ENCODE measurements around the gene UNC5C.

UNC5C gene

GRCh38 chr4:95161781-95162469 is 386.8 kb downstream of the UNC5C start:
- H3K4me1 ChIP-seq (ENCODE audit: control insufficient read depth in 1 of 2, insufficient read depth in 2 of 2, low read length in 2 of 2): no peaks in the 10 kb centered on the region
- no peak overlapping the region for H2BK12ac ChIP-seq (ENCODE audit: low read length)

GRCh38 chr4:95159384-95159783 is 389.4 kb downstream of the UNC5C start:
- no peak overlapping the region for H3K14ac ChIP-seq (ENCODE audit: low read length)
- no peaks in the 10 kb centered on the region for H3K4me1 ChIP-seq (ENCODE audit: control insufficient read depth in 1 of 2, insufficient read depth in 2 of 2, low read length in 2 of 2)
- H4K8ac ChIP-seq (ENCODE audit: low read depth, low read length): no peak overlapping the region
- H3K27ac ChIP-seq (ENCODE audit: low read depth, low read length): no peak overlapping the region
- H3K4me3 ChIP-seq (ENCODE audit: low read depth, low read length): no peak overlapping the region
- H3K9me3 ChIP-seq (ENCODE audit: insufficient read depth, low read depth, low read length): no peaks in the 10 kb centered on the region
- DNase-seq: no peak
- no CpG with 5 or more reads among the region's 4 CpGs for WGBS (ENCODE audit: extremely low coverage, insufficient coverage, insufficient read length)
- no peak overlapping the region for H4K91ac ChIP-seq (ENCODE audit: low read depth, low read length)
- no peak overlapping the region for H2AK5ac ChIP-seq (ENCODE audit: low read length)
- H3K23ac ChIP-seq (ENCODE audit: low read length): no peak overlapping the region
- no peak overlapping the region for H4K12ac ChIP-seq (ENCODE audit: low read depth, low read length)
- H3K4me2 ChIP-seq (ENCODE audit: low read length): no peak overlapping the region
- no peak overlapping the region for H3K18ac ChIP-seq (ENCODE audit: low read length)
- H2BK12ac ChIP-seq (ENCODE audit: low read length): no peak overlapping the region
- H2BK5ac ChIP-seq (ENCODE audit: low read depth, low read length, poor library complexity): no peak overlapping the region
- H3K79me1 ChIP-seq (ENCODE audit: low read length): no peaks in the 10 kb centered on the region
- H3K79me2 ChIP-seq (ENCODE audit: control insufficient read depth, insufficient read depth, low read length, poor library complexity): no peaks in the 10 kb centered on the region
- no peak overlapping the region for H3K4ac ChIP-seq (ENCODE audit: low read depth, low read length)
- H2BK120ac ChIP-seq (ENCODE audit: insufficient read depth, low read length, poor library complexity): no peak overlapping the region
- H3K27me3 ChIP-seq (ENCODE audit: insufficient read depth, low read length): no peaks in the 10 kb centered on the region
- H3K9ac ChIP-seq (ENCODE audit: low read length): no peak overlapping the region
- peaks cover 2 to 3% of the 10 kb centered on the region in 2 experiments for H3K36me3 ChIP-seq (ENCODE audit: control insufficient read depth in 1 of 2, insufficient read depth in 2 of 2, low read length in 2 of 2)
- no peak overlapping the region for H2AFZ ChIP-seq (ENCODE audit: insufficient read depth, low read length, poor library complexity)

More at GRCh38 chr4:95161781-95162469, 386.8 kb downstream of the UNC5C start:
- H2BK120ac ChIP-seq (ENCODE audit: insufficient read depth, low read length, poor library complexity): no peak overlapping the region
- no peak overlapping the region for H2AFZ ChIP-seq (ENCODE audit: insufficient read depth, low read length, poor library complexity)
- no CpG with 5 or more reads among the region's 12 CpGs for WGBS (ENCODE audit: extremely low coverage, insufficient coverage, insufficient read length)
- no peak overlapping the region for H3K23ac ChIP-seq (ENCODE audit: low read length)
- no peak overlapping the region for H2AK5ac ChIP-seq (ENCODE audit: low read length)
- H3K79me2 ChIP-seq (ENCODE audit: control insufficient read depth, insufficient read depth, low read length, poor library complexity): no peaks in the 10 kb centered on the region
- no peak overlapping the region for H3K27ac ChIP-seq (ENCODE audit: low read depth, low read length)
- H4K12ac ChIP-seq (ENCODE audit: low read depth, low read length): no peak overlapping the region
- H4K8ac ChIP-seq (ENCODE audit: low read depth, low read length): no peak overlapping the region
- H3K4ac ChIP-seq (ENCODE audit: low read depth, low read length): no peak overlapping the region
- H3K4me3 ChIP-seq (ENCODE audit: low read depth, low read length): no peak overlapping the region
- no peak overlapping the region for H2BK5ac ChIP-seq (ENCODE audit: low read depth, low read length, poor library complexity)
- no peaks in the 10 kb centered on the region for H3K9me3 ChIP-seq (ENCODE audit: insufficient read depth, low read depth, low read length)
- H3K18ac ChIP-seq (ENCODE audit: low read length): no peak overlapping the region
- no peak overlapping the region for H3K9ac ChIP-seq (ENCODE audit: low read length)
- H3K4me2 ChIP-seq (ENCODE audit: low read length): no peak overlapping the region
- no peak for DNase-seq
- peaks cover 2 to 4% of the 10 kb centered on the region in 2 experiments for H3K36me3 ChIP-seq (ENCODE audit: control insufficient read depth in 1 of 2, insufficient read depth in 2 of 2, low read length in 2 of 2)
- no peaks in the 10 kb centered on the region for H3K79me1 ChIP-seq (ENCODE audit: low read length)
- H4K91ac ChIP-seq (ENCODE audit: low read depth, low read length): no peak overlapping the region
- no peak overlapping the region for H3K14ac ChIP-seq (ENCODE audit: low read length)
- H3K27me3 ChIP-seq (ENCODE audit: insufficient read depth, low read length): no peaks in the 10 kb centered on the region

- H3K14ac ChIP-seq (ENCODE audit: low read length): no peak overlapping the region
- H4K12ac ChIP-seq (ENCODE audit: low read depth, low read length): no peak overlapping the region
- no peak overlapping the region for H2BK120ac ChIP-seq (ENCODE audit: insufficient read depth, low read length, poor library complexity)
- H4K91ac ChIP-seq (ENCODE audit: low read depth, low read length): no peak overlapping the region
- no peaks in the 10 kb centered on the region for H3K79me1 ChIP-seq (ENCODE audit: low read length)
- no peak overlapping the region for H2AK5ac ChIP-seq (ENCODE audit: low read length)
- peaks cover under 1 to 2% of the 10 kb centered on the region in 2 experiments for H3K36me3 ChIP-seq (ENCODE audit: control insufficient read depth in 1 of 2, insufficient read depth in 2 of 2, low read length in 2 of 2)
- H3K18ac ChIP-seq (ENCODE audit: low read length): no peak overlapping the region
- H3K4me1 ChIP-seq (ENCODE audit: control insufficient read depth in 1 of 2, insufficient read depth in 2 of 2, low read length in 2 of 2): no peaks in the 10 kb centered on the region
- H3K9ac ChIP-seq (ENCODE audit: low read length): no peak overlapping the region
- DNase-seq: no peak
- no peak overlapping the region for H3K27ac ChIP-seq (ENCODE audit: low read depth, low read length)
- H3K4me2 ChIP-seq (ENCODE audit: low read length): no peak overlapping the region
- H4K8ac ChIP-seq (ENCODE audit: low read depth, low read length): no peak overlapping the region
- no peak overlapping the region for H2BK12ac ChIP-seq (ENCODE audit: low read length)
- no peaks in the 10 kb centered on the region for H3K27me3 ChIP-seq (ENCODE audit: insufficient read depth, low read length)
- no peak overlapping the region for H2AFZ ChIP-seq (ENCODE audit: insufficient read depth, low read length, poor library complexity)
- no peak overlapping the region for H3K4ac ChIP-seq (ENCODE audit: low read depth, low read length)
- no peaks in the 10 kb centered on the region for H3K9me3 ChIP-seq (ENCODE audit: insufficient read depth, low read depth, low read length)
- no peak overlapping the region for H3K4me3 ChIP-seq (ENCODE audit: low read depth, low read length)
- no peaks in the 10 kb centered on the region for H3K79me2 ChIP-seq (ENCODE audit: control insufficient read depth, insufficient read depth, low read length, poor library complexity)
- no peak overlapping the region for H2BK5ac ChIP-seq (ENCODE audit: low read depth, low read length, poor library complexity)
- no peak overlapping the region for H3K23ac ChIP-seq (ENCODE audit: low read length)
- no CpG with 5 or more reads among the region's 2 CpGs for WGBS (ENCODE audit: extremely low coverage, insufficient coverage, insufficient read length)
Observed at GRCh38 chr4:95158626-95159025, 390.1 kb downstream of the UNC5C start.

- no peak overlapping the region for H3K18ac ChIP-seq (ENCODE audit: low read length)
- no peak overlapping the region for H3K23ac ChIP-seq (ENCODE audit: low read length)
- H3K27ac ChIP-seq (ENCODE audit: low read depth, low read length): no peak overlapping the region
- H3K4ac ChIP-seq (ENCODE audit: low read depth, low read length): no peak overlapping the region
- H3K27me3 ChIP-seq (ENCODE audit: insufficient read depth, low read length): no peaks in the 10 kb centered on the region
- H3K79me1 ChIP-seq (ENCODE audit: low read length): no peaks in the 10 kb centered on the region
- WGBS (ENCODE audit: extremely low coverage, insufficient coverage, insufficient read length): no CpG with 5 or more reads among the region's 2 CpGs
- H3K4me1 ChIP-seq (ENCODE audit: control insufficient read depth in 1 of 2, insufficient read depth in 2 of 2, low read length in 2 of 2): peaks cover 0 to 2% of the 10 kb centered on the region in 2 experiments
- H2BK5ac ChIP-seq (ENCODE audit: low read depth, low read length, poor library complexity): no peak overlapping the region
- H2BK12ac ChIP-seq (ENCODE audit: low read length): no peak overlapping the region
- H2AK5ac ChIP-seq (ENCODE audit: low read length): no peak overlapping the region
- no peak overlapping the region for H3K14ac ChIP-seq (ENCODE audit: low read length)
- no peak overlapping the region for H3K4me2 ChIP-seq (ENCODE audit: low read length)
- DNase-seq: no peak
- no peak overlapping the region for H3K4me3 ChIP-seq (ENCODE audit: low read depth, low read length)
- H3K9ac ChIP-seq (ENCODE audit: low read length): no peak overlapping the region
- H3K36me3 ChIP-seq (ENCODE audit: control insufficient read depth in 1 of 2, insufficient read depth in 2 of 2, low read length in 2 of 2): peaks cover 0 to 2% of the 10 kb centered on the region in 2 experiments
- no peaks in the 10 kb centered on the region for H3K79me2 ChIP-seq (ENCODE audit: control insufficient read depth, insufficient read depth, low read length, poor library complexity)
- no peak overlapping the region for H2BK120ac ChIP-seq (ENCODE audit: insufficient read depth, low read length, poor library complexity)
- no peaks in the 10 kb centered on the region for H3K9me3 ChIP-seq (ENCODE audit: insufficient read depth, low read depth, low read length)
- H4K12ac ChIP-seq (ENCODE audit: low read depth, low read length): no peak overlapping the region
- H4K8ac ChIP-seq (ENCODE audit: low read depth, low read length): no peak overlapping the region
- H2AFZ ChIP-seq (ENCODE audit: insufficient read depth, low read length, poor library complexity): no peak overlapping the region
- H4K91ac ChIP-seq (ENCODE audit: low read depth, low read length): no peak overlapping the region
Observed at GRCh38 chr4:95158045-95158444, 390.7 kb downstream of the UNC5C start.
